Measurements from ENCODE around the gene ALB. TPM values are rescaled to one million over a fixed set of nuclear protein-coding genes. Genes with fewer than 3 reads are reported as not detected.

ALB gene
- total and polyA plus RNA-seq, 2 of the 8 experiments (the other 6 are each of a cell fraction or from before 2014, with no cell fraction given): 0.12 TPM; not detected in 1

DNA sequence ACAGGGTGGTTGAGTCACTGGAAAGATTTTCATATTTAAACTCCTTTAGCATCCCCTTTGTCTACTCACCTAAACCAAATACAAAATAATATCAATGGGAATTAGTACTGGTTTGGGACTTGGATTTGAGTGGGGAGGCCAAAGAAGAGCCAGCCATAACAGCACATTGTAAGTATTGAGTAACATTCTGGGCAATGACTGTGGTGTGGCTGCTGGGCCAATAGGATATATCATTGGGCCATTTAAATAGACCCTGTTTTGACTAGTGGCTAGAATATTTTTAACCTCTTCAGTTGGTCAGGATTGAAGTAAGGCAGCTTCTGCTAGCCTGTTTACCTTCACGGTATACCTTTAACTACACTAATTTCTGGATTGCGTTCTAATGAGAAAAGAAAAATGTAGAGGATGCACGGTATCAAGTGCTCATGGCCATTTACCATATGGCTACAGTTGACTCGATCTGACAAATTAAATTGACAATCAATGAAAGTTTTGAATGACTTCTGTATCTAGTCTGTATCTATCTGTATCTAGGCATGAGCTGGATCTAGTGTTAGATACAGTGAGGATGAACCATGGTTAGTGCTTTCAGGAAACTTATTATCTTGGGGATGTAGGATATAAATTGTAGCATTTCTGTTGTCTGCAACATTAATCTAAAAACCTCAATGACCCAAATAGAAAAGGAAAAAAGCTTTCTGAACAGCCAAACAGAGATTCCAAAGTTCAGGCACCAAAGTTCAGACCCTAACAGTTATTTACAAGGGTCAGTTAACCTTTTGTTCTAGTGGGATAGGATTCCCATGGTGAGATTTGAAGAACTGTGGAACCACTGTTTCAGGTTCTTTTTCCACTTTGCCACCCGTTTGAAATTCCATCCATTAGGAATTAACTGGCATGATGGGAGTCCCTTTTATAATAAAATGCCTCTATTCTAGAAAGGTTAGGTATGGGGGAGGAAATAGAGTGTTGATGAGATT lies 6.8 kb upstream of the ALB start:
- Histone ChIP-seq H4K91ac (replicated peaks; ENCODE audit: insufficient read length, low read length) (no peak overlapping the region), H3K79me2 (ENCODE audit: control insufficient read depth in 1 of 2, insufficient read depth in 2 of 2, low read length in 2 of 2) (no peaks in the 10 kb centered on the region), H3K27me3 (replicated peaks in 1 of 4; ENCODE audit: control insufficient read depth in 3 of 4, extremely low read depth in 1 of 4, insufficient read depth in 3 of 4, low read length in 3 of 4) (no peaks in the 10 kb centered on the region), H3K79me1 (ENCODE audit: low read depth, low read length) (no peaks in the 10 kb centered on the region), H3K27ac (ENCODE audit: low read depth, low read length) (no peak overlapping the region), H4K5ac (ENCODE audit: insufficient read length, low read depth, low read length) (no peak overlapping the region), H3K4me2 (ENCODE audit: insufficient read depth in 1 of 2, low read depth in 2 of 2, low read length in 2 of 2) (no peak overlapping the region), H3K4ac (replicated peaks; ENCODE audit: insufficient read length, low read depth, low read length) (no peak overlapping the region), H3K56ac (replicated peaks; ENCODE audit: insufficient read length, low read depth, low read length) (no peak overlapping the region), H3K23ac (ENCODE audit: insufficient read length) (no peak overlapping the region), H2BK120ac (replicated peaks; ENCODE audit: low read depth, low read length) (no peak overlapping the region), H2BK5ac (ENCODE audit: low read depth, low read length) (no peak overlapping the region), H3K18ac (ENCODE audit: extremely low read depth, low read length) (no peak overlapping the region), H3K36me3 (ENCODE audit: control insufficient read depth in 2 of 4, insufficient read depth in 4 of 4, low read length in 3 of 4) (no peaks in the 10 kb centered on the region), H2BK20ac (ENCODE audit: low read length) (no peak overlapping the region), H4K8ac (ENCODE audit: extremely low read depth, insufficient read depth, low read length) (no peak overlapping the region), H3K23me2 (ENCODE audit: low read depth, low read length) (no peaks in the 10 kb centered on the region), H3K9me3 (ENCODE audit: insufficient read depth in 2 of 2, low read depth in 1 of 2, low read length in 1 of 2) (no peaks in the 10 kb centered on the region), H2BK12ac (ENCODE audit: low read depth, low read length) (no peak overlapping the region), H3K9ac (replicated peaks in 1 of 4; ENCODE audit: extremely low read depth in 1 of 4, low read depth in 3 of 4, low read length in 3 of 4) (no peak overlapping the region), H3K4me1 (replicated peaks in 1 of 4; ENCODE audit: control insufficient read depth in 3 of 4, insufficient read depth in 4 of 4, low read length in 3 of 4) (no peaks in the 10 kb centered on the region), H3K14ac (ENCODE audit: insufficient read length) (no peak overlapping the region), H2AFZ (ENCODE audit: low read length) (no peak overlapping the region), H2AK5ac (ENCODE audit: low read depth, low read length) (no peak overlapping the region), H2BK15ac (ENCODE audit: low read length) (no peak overlapping the region), H3K4me3 (ENCODE audit: extremely low read depth in 1 of 4, insufficient read depth in 2 of 4, low read depth in 3 of 4, low read length in 4 of 4) (no peak overlapping the region), H4K20me1 (replicated peaks in 1 of 2; ENCODE audit: control insufficient read depth in 1 of 2, insufficient read depth in 2 of 2, low read length in 2 of 2) (no peaks in the 10 kb centered on the region)
- DNase-seq (ENCODE audit: low read depth in 1 of 2, low spot score in 2 of 2): no peak
- no peak for TF ChIP-seq GTF2F1 (IDR thresholded peaks at IDR 0.05; ENCODE audit: borderline replicate concordance, low read depth, low read length)
- TF ChIP-seq GABPA (IDR thresholded peaks at IDR 0.05; ENCODE audit: borderline replicate concordance, insufficient read depth, low read length): no peak
- TF ChIP-seq POU5F1 (IDR thresholded peaks at IDR 0.05; ENCODE audit: low read depth, low read length): no peak
- no peak for TF ChIP-seq POLR2AphosphoS5 (IDR thresholded peaks at IDR 0.05; ENCODE audit: low read depth, low read length)
- TF ChIP-seq, protein P1, sequence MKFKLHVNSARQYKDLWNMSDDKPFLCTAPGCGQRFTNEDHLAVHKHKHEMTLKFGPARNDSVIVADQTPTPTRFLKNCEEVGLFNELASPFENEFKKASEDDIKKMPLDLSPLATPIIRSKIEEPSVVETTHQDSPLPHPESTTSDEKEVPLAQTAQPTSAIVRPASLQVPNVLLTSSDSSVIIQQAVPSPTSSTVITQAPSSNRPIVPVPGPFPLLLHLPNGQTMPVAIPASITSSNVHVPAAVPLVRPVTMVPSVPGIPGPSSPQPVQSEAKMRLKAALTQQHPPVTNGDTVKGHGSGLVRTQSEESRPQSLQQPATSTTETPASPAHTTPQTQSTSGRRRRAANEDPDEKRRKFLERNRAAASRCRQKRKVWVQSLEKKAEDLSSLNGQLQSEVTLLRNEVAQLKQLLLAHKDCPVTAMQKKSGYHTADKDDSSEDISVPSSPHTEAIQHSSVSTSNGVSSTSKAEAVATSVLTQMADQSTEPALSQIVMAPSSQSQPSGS (IDR thresholded peaks at IDR 0.05; ENCODE audit: low read length): no peak
- no peak for TF ChIP-seq SUZ12 (IDR thresholded peaks at IDR 0.05; ENCODE audit: low read length)
- no peak for TF ChIP-seq EGR1 (IDR thresholded peaks at IDR 0.05; ENCODE audit: borderline replicate concordance, low read depth, low read length)
- TF ChIP-seq JUND (IDR thresholded peaks at IDR 0.05; ENCODE audit: low read length): no peak
- no peak for TF ChIP-seq SRF (IDR thresholded peaks at IDR 0.05; ENCODE audit: low read depth, low read length)
- no peak for TF ChIP-seq SP1 (IDR thresholded peaks at IDR 0.05; ENCODE audit: low read depth, low read length)
- no peak for TF ChIP-seq FOSL1 (IDR thresholded peaks at IDR 0.05; ENCODE audit: insufficient read depth, low read depth, low read length)
- ChIA-PET CTCF (ENCODE audit: partially characterized antibody) (interaction anchor here (0.8 kb wide), 1 partner anchor 49 kb away, joined by 5 read pairs; no protein-coding TSS in a partner anchor), POLR2A (ENCODE audit: partially characterized antibody) (no interaction called here)
- WGBS, 2 experiments (ENCODE audit: extremely low coverage in 1 of 2, insufficient coverage in 1 of 2, insufficient read length in 1 of 2, insufficient replicate concordance in 2 of 2, low coverage in 1 of 2, low lambda C conversion rate in 2 of 2, missing lambda C conversion rate in 1 of 2): 83% methylated on average over 5 of the region's 5 CpGs; no CpG with 5 or more reads in 1 of the 2 experiments
- FAIRE-seq: no peak

Data from H1 (cell line).